Endothelial cell of hepatic sinusoid (primary cell): ENCODE results near the gene SPN.
"Not testable (repeated sequence)": the region's sequence is repeated elsewhere in the genome, so short reads cannot be mapped to it uniquely, and the experiment has no call there.

Experiments
- in situ Hi-C: cut with HindIII; loops from 2 replicates; pipeline ENCODE4 v1.10.0; 2017; ENCODE audit warnings: low sequenced_read_pairs

Gene SPN

GRCh38 chr16:29663016-29663806 is at the start of gene SPN:
SPN (plus strand) TSS chr16:29663247; CDS start chr16:29663729, 482 bp downstream.
- in situ Hi-C loops = no loop called here

- in situ Hi-C loops = not testable (repeated sequence)
Measured at GRCh38 chr16:29613307-29614057, 49.6 kb upstream of the SPN start.

GRCh38 chr16:29614691-29615314 is 48.2 kb upstream of the SPN start:
- in situ Hi-C loops = not testable (repeated sequence)

- in situ Hi-C loops = not testable (repeated sequence)
Measured at GRCh38 chr16:29616127-29616526, 46.9 kb upstream of the SPN start.

GRCh38 chr16:29620591-29620990 is 42.5 kb upstream of the SPN start:
- in situ Hi-C loops = not testable (repeated sequence)

GRCh38 chr16:29622738-29623137 is 40.3 kb upstream of the SPN start:
- in situ Hi-C loops = not testable (repeated sequence)

- in situ Hi-C loops = not testable (repeated sequence)
Measured at GRCh38 chr16:29623253-29623652, 39.8 kb upstream of the SPN start.

GRCh38 chr16:29625114-29625513 is 37.9 kb upstream of the SPN start:
- in situ Hi-C loops = not testable (repeated sequence)

GRCh38 chr16:29626778-29627331 is 36.2 kb upstream of the SPN start:
- in situ Hi-C loops = not testable (repeated sequence)

- in situ Hi-C loops = not testable (repeated sequence)
Measured at GRCh38 chr16:29627661-29628075, 35.4 kb upstream of the SPN start.

- in situ Hi-C loops = not testable (repeated sequence)
Measured at GRCh38 chr16:29628707-29629106, 34.3 kb upstream of the SPN start.

- in situ Hi-C loops = not testable (repeated sequence)
Measured at GRCh38 chr16:29629318-29629717, 33.7 kb upstream of the SPN start.

- in situ Hi-C loops = not testable (repeated sequence)
Measured at GRCh38 chr16:29631658-29632057, 31.4 kb upstream of the SPN start.

- in situ Hi-C loops = not testable (repeated sequence)
Measured at GRCh38 chr16:29635902-29636301, 27.1 kb upstream of the SPN start.

- in situ Hi-C loops = not testable (repeated sequence)
Measured at GRCh38 chr16:29636368-29636767, 26.7 kb upstream of the SPN start.

GRCh38 chr16:29638751-29639150 is 24.3 kb upstream of the SPN start:
- in situ Hi-C loops = not testable (repeated sequence)

- in situ Hi-C loops = no loop called here
Measured at GRCh38 chr16:29641561-29641960, 21.5 kb upstream of the SPN start.

GRCh38 chr16:29643596-29643995 is 19.5 kb upstream of the SPN start:
- in situ Hi-C loops = no loop called here

GRCh38 chr16:29644338-29644857 is 18.6 kb upstream of the SPN start:
- in situ Hi-C loops = no loop called here

GRCh38 chr16:29644973-29645693 is 17.9 kb upstream of the SPN start:
- in situ Hi-C loops = no loop called here
